ENCODE measurements around the gene PTPRJ.

PTPRJ gene

GRCh38 chr11:47973173-47973572 is 7.2 kb upstream of the PTPRJ start:
- no peak for TF ChIP-seq CTCF (IDR thresholded peaks at IDR 0.05; ENCODE audit: extremely low read depth, missing control alignments)
- no peak for DNase-seq (ENCODE audit: low spot score)

- DNase-seq (ENCODE audit: low spot score) = no peak
- TF ChIP-seq CTCF (IDR thresholded peaks at IDR 0.05; ENCODE audit: extremely low read depth, missing control alignments) = no peak
Observed at GRCh38 chr11:47976931-47977330, 3.4 kb upstream of the PTPRJ start.

- no peak for TF ChIP-seq CTCF (IDR thresholded peaks at IDR 0.05; ENCODE audit: extremely low read depth, missing control alignments)
- no peak for DNase-seq (ENCODE audit: low spot score)
Observed at GRCh38 chr11:47977623-47978022, 2.7 kb upstream of the PTPRJ start.

GRCh38 chr11:47979378-47980087 is 826 bp upstream of the PTPRJ start:
- TF ChIP-seq CTCF (IDR thresholded peaks at IDR 0.05; ENCODE audit: extremely low read depth, missing control alignments) = no peak
- peak; percentile 46 for DNase-seq (ENCODE audit: low spot score)

GRCh38 chr11:47980907-47981621 is 705 bp downstream of the PTPRJ start:
- DNase-seq (ENCODE audit: low spot score) = peak; percentile 76

GRCh38 chr11:47981667-47982404 is 1.5 kb downstream of the PTPRJ start:
- DNase-seq (ENCODE audit: low spot score) = peak; percentile 45
- no peak for TF ChIP-seq CTCF (IDR thresholded peaks at IDR 0.05; ENCODE audit: extremely low read depth, missing control alignments)

More at GRCh38 chr11:47980907-47981621, 705 bp downstream of the PTPRJ start:
- TF ChIP-seq CTCF (IDR thresholded peaks at IDR 0.05; ENCODE audit: extremely low read depth, missing control alignments) = peak; percentile 11

GRCh38 chr11:47982616-47983015 is 2.3 kb downstream of the PTPRJ start:
- DNase-seq (ENCODE audit: low spot score) = no peak
- no peak for TF ChIP-seq CTCF (IDR thresholded peaks at IDR 0.05; ENCODE audit: extremely low read depth, missing control alignments)
